Pancreas (tissue), 10 donors: ENCODE results near the gene TAF6L. TPM values are rescaled to one million over a fixed set of nuclear protein-coding genes. Genes with fewer than 3 reads are reported as not detected.
"Not testable (repeated sequence)": the region's sequence is repeated elsewhere in the genome, so short reads cannot be mapped to it uniquely, and the experiment has no call there.

Source experiments
- ATAC-seq, 4 donors: fragments of 200-7000 bp; cut with Tn5 transposase; one replicate each; pipeline versions ENCODE4 v1.8.0 to v1.9.1; 2020; ENCODE audit warnings: mild to moderate bottlenecking in 4 of 4, moderate library complexity in 4 of 4
- DNase-seq, 6 donors: peaks; one replicate each; pipeline ENCODE4 v3.0.0-alpha.2; 2020
- FAIRE-seq: peaks from 2 replicates; lab custom pipeline; 2012; peaks lifted over from hg19 to GRCh38; lab: Jason Lieb, UNC
- H3K27ac ChIP-seq, 4 donors: fragments of 200-600 bp; sonication (generic); 1 replicate in 3 of 4; 2 replicates in 1 of 4; pipeline versions ENCODE4 v1.5.0 to v1.8.0; 2020
- H3K27me3 ChIP-seq, 4 donors: fragments of 200-600 bp; one replicate each; pipeline ENCODE4 v1.8.0; 2021
- H3K36me3 ChIP-seq, 3 donors: fragments of 200-600 bp; sonication (generic) in 1 of 3; one replicate each; pipeline versions ENCODE4 v1.5.0 to v1.8.0; 2020 to 2021
- H3K4me1 ChIP-seq, 3 donors: fragments of 200-600 bp; one replicate each; pipeline ENCODE4 v1.8.0; 2021
- H3K4me3 ChIP-seq, 4 donors: fragments of 200-600 bp; sonication (generic) in 2 of 4; one replicate each; pipeline versions ENCODE4 v1.5.0 to v1.8.0; 2020 to 2021
- H3K9me3 ChIP-seq, 4 donors: fragments of 200-600 bp; one replicate each; pipeline ENCODE4 v1.8.0; 2021
- CTCF ChIP-seq, 4 donors: fragments of 200-600 bp; sonication (generic) in 3 of 4; IDR thresholded peaks; one replicate each; pipeline versions ENCODE4 v1.5.0 to v1.8.0; 2021; ENCODE audit warnings: antibody characterized with exemption in 4 of 4
- WGBS, 2 donors: extraction: QIAGEN DNeasy Blood & Tissue Kit; methylation state at CpG; one replicate each; pipeline ENCODE4 v1.1.7; 2013; 5-methylcytosine and 5-hydroxymethylcytosine counted together
- intact Hi-C, 3 donors: fragments of 100-400 bp; cut with DNase I; formaldehyde crosslinking; loops; one replicate each; pipeline versions ENCODE4 v1.11.1 to v1.14.2; 2022
- polyA plus RNA-seq, 2 donors: library from polyadenylated mRNA; stranded (reverse); fragments of 200-250 nt; gene quantifications; one replicate each; pipeline ENCODE4 v1.2.3, GENCODE V29; 2013
- total RNA-seq, 6 donors: library from RNA; stranded (reverse); fragmentation: NEBNext Ultra II Directional in 4 of 6; extraction: Animal tissue kit (Norgen Biotek cat#: 25700) in 4 of 6; gene quantifications; one replicate each; pipeline versions ENCODE4 v1.2.1 to v1.2.4, GENCODE V29; 2021 to 2023
- donor health status: healthy with polysubstance abuse.
- donor health status: DM: no; HTN: no; CAD: no; lungs with moderate emphysema.
- donor health status: DM: no; HTN: no; CAD: no.
- donor health status: control.
- donor health status: control.
- donor health status: Bipolar disorder and iron deficiency.
- donor health status: DM: yes; HTN: yes; CAD: no.
- donor health status: DM: no; HTN: no; CAD: no.
- donor health status: DM: no; HTN: no; CAD: no.
- donor health status: DM: yes; HTN: yes; CAD: no.

TAF6L gene
- total and polyA plus RNA-seq, 8 donors, result 9.3 to 53.5 (median 14.5) TPM

GRCh38 chr11:62810748-62811147, 39.6 kb downstream of the TAF6L start:
- H3K27me3 ChIP-seq, result no peaks in the 10 kb centered on the region
- TF ChIP-seq CTCF (IDR thresholded peaks at IDR 0.05), result no peak
- H3K4me1 ChIP-seq, result peaks cover 0 to 5% (median 0%) of the 10 kb centered on the region in 3 donors
- WGBS, 2 donors, result 39 to 48% methylated on average over 1 of the region's 1 CpG
- peaks cover 0 to 2% (median under 1%) of the 10 kb centered on the region in 3 donors for H3K36me3 ChIP-seq
- no peak overlapping the region for H3K4me3 ChIP-seq
- DNase-seq (no peak), ATAC-seq (no peak), FAIRE-seq (no peak)
- H3K9me3 ChIP-seq, result no peaks in the 10 kb centered on the region
- no peak overlapping the region for H3K27ac ChIP-seq
- intact Hi-C loops, result no loop called here

- Histone ChIP-seq H3K27me3 (no peaks in the 10 kb centered on the region), H3K9me3 (no peaks in the 10 kb centered on the region), H3K27ac (no peak overlapping the region), H3K4me1 (no peaks in the 10 kb centered on the region), H3K4me3 (no peak overlapping the region), H3K36me3 (peaks cover 0 to 8% (median 5%) of the 10 kb centered on the region in 3 donors)
- FAIRE-seq (no peak), ATAC-seq (no peak), DNase-seq (no peak)
- intact Hi-C loops, result no loop called here
- WGBS, 2 donors, result 82 to 91% methylated on average over 2 of the region's 2 CpGs
- TF ChIP-seq CTCF (IDR thresholded peaks at IDR 0.05), result no peak
These were observed 40.5 kb downstream of the TAF6L start for GRCh38 chr11:62811659-62812058.

GRCh38 chr11:62816557-62816956, 45.4 kb downstream of the TAF6L start:
- peaks cover 4 to 45% (median 19%) of the 10 kb centered on the region in 3 donors for H3K36me3 ChIP-seq
- 87 to 92% methylated on average over 8 of the region's 8 CpGs for WGBS, 2 donors
- intact Hi-C loops, result no loop called here
- TF ChIP-seq CTCF (IDR thresholded peaks at IDR 0.05), result no peak
- no peaks in the 10 kb centered on the region for H3K4me1 ChIP-seq
- H3K27me3 ChIP-seq, result no peaks in the 10 kb centered on the region
- no peak for ATAC-seq
- no peaks in the 10 kb centered on the region for H3K9me3 ChIP-seq
- peak overlapping the region in 1 of 4 donors; percentile 33 for H3K27ac ChIP-seq
- H3K4me3 ChIP-seq, result no peak overlapping the region
- no peak for FAIRE-seq
- DNase-seq, result peak in 1 of 6 donors; percentile 6

DNA sequence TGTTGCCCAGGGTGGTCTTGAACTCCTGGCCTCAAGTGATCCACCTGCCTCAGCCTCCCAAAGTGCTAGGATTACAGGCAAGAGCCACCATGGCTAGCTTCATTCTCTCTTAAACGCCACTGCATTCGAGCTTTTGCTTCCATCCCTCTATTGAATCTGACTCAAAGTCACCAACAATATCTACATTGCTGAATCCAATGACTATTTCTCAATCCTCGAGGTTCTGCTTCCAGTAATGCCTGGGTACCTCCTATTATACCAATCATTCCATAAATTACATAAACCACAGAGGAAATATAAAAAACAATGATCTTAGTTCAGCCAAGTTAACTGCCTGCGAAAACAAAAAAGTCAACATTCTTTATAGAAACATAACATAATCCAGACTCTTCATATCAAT, 45.9 kb downstream of the TAF6L start:
- Histone ChIP-seq H3K4me1 (no peaks in the 10 kb centered on the region), H3K4me3 (no peak overlapping the region), H3K36me3 (peaks cover 4 to 51% (median 23%) of the 10 kb centered on the region in 3 donors), H3K9me3 (no peaks in the 10 kb centered on the region), H3K27ac (no peak overlapping the region), H3K27me3 (no peaks in the 10 kb centered on the region)
- intact Hi-C loops, result no loop called here
- FAIRE-seq (no peak), DNase-seq (no peak), ATAC-seq (no peak)
- 90% methylated on average over 4 of the region's 4 CpGs for WGBS, 2 donors
- no peak for TF ChIP-seq CTCF (IDR thresholded peaks at IDR 0.05)

- H3K27ac ChIP-seq, result no peak overlapping the region
- H3K9me3 ChIP-seq, result no peaks in the 10 kb centered on the region
- DNase-seq (no peak), ATAC-seq (no peak), FAIRE-seq (no peak)
- H3K27me3 ChIP-seq, result no peaks in the 10 kb centered on the region
- H3K36me3 ChIP-seq, result peaks cover 0 to 84% (median 55%) of the 10 kb centered on the region in 3 donors
- H3K4me3 ChIP-seq, result no peak overlapping the region
- 91 to 98% methylated on average over 3 of the region's 3 CpGs for WGBS, 2 donors
- no peaks in the 10 kb centered on the region for H3K4me1 ChIP-seq
- no peak for TF ChIP-seq CTCF (IDR thresholded peaks at IDR 0.05)
- intact Hi-C loops, result no loop called here
These were observed 52.5 kb downstream of the TAF6L start for GRCh38 chr11:62823677-62824076.

- not testable (repeated sequence) for FAIRE-seq, ATAC-seq
- WGBS, 2 donors, result 90 to 95% methylated on average over 8 of the region's 8 CpGs
These were observed 56.9 kb downstream of the TAF6L start for GRCh38 chr11:62828130-62828529.

More at GRCh38 chr11:62828130-62828529, 56.9 kb downstream of the TAF6L start:
- H3K9me3 ChIP-seq, intact Hi-C loops, H3K4me3 ChIP-seq, DNase-seq, H3K27me3 ChIP-seq, H3K27ac ChIP-seq: not testable (repeated sequence)
- Histone ChIP-seq H3K4me1 (peaks cover 0 to 15% (median 6%) of the 10 kb centered on the region in 3 donors), H3K36me3 (peaks cover 0 to 46% (median 34%) of the 10 kb centered on the region in 3 donors)
